Esophagus mucosa (tissue), 1 donor: ENCODE results near the gene KCNQ1. TPM values are rescaled to one million over a fixed set of nuclear protein-coding genes. Genes with fewer than 3 reads are reported as not detected.

Experiments
- ATAC-seq: fragments of 200-7000 bp; cut with Tn5 transposase; one replicate; pipeline ENCODE4 v1.9.1; 2020
- total RNA-seq: library from RNA; stranded (reverse); gene quantifications from one replicate; pipeline ENCODE4 v1.2.4, GENCODE V29; 2023
- donor health status: DM: yes; HTN: yes; CAD: no.

The KCNQ1 gene
- total RNA-seq, 1 donor from 2014 or later, result 1.6 TPM

DNA sequence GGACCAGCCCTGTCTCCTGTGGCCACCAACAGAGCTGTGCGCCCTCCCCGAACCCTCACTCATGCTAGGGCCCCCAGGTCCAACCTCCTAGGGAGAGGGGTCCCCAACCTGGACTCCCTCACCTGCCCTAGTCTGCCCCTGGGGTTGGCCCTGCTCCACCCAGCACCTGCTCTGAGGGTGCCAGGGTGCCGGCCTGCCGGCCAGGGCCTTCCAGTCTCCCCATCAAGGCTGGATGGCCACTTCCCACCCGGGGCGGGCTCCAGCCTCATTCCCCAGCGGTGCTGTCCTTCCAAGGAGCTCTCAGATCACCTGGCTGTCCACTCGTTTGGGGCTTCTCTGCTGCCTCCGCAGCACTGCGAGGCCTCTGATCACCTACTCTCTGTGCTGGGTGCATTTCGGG, 401.7 kb downstream of the KCNQ1 start:
- no peak for ATAC-seq

DNA sequence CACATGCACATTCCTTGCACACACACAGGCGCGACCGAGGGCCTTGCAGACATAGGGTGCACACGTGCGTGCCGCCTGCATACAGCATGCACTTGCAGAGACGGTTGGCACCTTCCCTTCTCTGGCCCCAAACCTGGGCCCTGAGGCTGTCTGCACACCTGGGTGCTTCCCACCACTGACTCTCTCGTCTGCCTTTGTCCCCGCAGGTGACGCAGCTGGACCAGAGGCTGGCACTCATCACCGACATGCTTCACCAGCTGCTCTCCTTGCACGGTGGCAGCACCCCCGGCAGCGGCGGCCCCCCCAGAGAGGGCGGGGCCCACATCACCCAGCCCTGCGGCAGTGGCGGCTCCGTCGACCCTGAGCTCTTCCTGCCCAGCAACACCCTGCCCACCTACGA, 402.8 kb downstream of the KCNQ1 start:
- ATAC-seq, result no peak

GRCh38 chr11:2848497-2848896, 403.7 kb downstream of the KCNQ1 start:
- no peak for ATAC-seq

DNA sequence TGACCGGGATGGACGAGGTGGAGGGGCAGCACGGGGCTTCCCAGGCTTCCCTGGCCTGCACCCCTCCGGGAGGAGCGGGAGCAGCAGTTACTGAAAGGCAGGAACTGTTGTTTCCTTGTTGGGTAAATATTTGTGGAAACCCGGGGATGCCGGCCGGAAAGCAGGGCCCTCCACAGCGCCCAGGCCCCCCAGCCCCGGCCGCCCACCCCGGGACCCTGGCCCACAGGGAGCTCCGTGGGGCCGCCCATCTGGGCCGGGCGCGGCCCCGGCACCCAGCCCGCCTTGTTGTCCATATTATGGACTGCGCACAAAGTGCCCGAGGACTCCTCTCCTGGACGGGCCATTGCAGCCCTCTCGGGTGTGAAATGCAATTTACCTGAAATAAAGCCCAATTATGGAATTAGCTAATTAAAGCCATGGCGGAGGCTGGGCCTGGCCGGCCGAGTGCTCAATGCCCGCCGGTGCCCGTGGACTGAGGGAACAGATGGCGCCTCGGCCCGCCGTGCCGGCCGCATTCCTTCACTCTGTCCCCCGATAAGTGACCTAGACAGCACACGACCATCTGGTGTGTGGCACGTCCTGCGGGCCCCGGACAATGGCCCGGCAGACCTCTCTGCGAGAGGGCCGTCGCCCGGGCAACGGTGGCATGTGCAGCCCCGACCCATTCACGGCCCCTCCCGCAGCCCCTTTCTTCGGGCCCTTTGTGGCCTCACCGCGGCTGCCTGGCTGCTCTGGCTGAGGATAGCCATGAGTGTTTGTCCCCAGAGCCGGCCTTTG, 405.4 kb downstream of the KCNQ1 start:
- ATAC-seq, result no peak

- ATAC-seq, result no peak
Measured at GRCh38 chr11:2853401-2853800, 408.6 kb downstream of the KCNQ1 start.

- no peak for ATAC-seq
Measured at GRCh38 chr11:2853997-2854560, 409.3 kb downstream of the KCNQ1 start.

- no peak for ATAC-seq
Measured at GRCh38 chr11:2855162-2855561, 410.4 kb downstream of the KCNQ1 start.

- no peak for ATAC-seq
Measured at GRCh38 chr11:2857276-2857675, 412.5 kb downstream of the KCNQ1 start.

DNA sequence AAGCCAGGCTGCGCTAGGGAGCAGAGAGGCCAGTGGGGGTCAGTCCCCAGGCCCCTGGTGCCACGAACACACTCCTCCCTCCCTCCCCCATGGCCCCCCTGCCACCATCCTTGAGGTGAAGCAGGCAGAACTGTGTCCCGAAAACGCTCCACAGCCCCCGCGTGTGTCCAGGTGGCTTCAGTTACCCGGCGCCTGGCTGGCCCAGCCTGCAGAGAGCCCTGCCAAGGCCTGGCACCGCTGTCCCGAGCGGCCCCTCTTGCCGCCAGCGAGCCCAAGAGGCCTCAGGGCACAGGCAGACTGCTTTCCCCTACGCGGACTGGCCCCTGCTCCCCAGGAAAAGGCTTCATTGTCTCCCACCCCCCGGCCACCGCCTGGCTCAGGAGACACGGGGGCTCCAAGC, 413.1 kb downstream of the KCNQ1 start:
- no peak for ATAC-seq

DNA sequence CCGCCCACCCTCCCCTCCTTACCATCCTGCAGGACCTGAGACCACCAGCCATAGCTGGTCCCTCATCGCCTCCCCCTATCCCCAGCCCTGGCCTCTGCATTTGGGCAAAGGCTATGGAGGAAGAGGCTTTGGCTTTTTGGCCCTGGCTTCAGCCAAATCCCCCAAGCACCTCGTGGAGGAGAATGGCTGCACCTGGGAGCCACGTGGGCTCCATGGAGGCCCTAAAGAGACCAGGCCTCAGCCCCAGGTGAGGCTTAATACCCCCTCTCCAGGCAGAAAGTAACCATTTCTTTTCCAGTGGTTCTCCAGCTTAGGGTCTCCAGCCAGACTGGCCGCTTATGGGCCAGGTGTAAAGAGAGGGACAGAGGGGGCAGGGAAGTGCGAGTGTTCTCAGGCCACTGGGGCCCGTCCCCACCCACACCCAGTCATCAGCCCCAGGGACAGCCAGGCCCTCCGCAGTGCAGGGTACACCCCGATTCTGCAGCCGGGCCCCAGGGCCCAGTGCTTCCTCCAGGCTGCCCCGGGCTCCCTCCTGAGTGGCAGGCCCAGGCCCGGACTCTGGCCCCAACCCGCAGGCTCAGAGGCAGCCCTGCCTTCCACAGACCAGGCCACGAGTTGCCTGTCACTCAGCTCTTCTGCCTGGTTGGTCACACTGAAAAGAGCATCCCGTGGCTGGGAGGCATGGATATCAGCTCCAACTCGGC, 414.3 kb downstream of the KCNQ1 start:
- ATAC-seq, result no peak

DNA sequence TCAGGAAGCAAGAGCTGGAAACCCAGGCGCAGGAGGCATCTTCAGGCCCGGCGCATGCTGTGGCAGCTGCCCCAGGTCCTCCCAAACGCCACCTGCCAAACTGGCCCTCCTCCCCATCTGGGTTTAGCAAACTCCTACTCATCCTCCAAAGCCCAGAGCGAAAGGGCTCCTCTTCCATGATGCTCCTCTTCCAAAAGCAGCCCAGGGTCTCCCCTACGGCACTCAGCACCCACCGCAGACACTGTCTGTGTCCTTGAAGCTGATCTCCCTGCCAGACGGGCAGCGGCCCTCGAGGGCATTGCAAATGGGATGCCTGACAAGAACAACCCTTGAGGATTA, 414.9 kb downstream of the KCNQ1 start:
- ATAC-seq, result no peak

GRCh38 chr11:2860636-2861035, 415.8 kb downstream of the KCNQ1 start:
- ATAC-seq, result no peak

DNA sequence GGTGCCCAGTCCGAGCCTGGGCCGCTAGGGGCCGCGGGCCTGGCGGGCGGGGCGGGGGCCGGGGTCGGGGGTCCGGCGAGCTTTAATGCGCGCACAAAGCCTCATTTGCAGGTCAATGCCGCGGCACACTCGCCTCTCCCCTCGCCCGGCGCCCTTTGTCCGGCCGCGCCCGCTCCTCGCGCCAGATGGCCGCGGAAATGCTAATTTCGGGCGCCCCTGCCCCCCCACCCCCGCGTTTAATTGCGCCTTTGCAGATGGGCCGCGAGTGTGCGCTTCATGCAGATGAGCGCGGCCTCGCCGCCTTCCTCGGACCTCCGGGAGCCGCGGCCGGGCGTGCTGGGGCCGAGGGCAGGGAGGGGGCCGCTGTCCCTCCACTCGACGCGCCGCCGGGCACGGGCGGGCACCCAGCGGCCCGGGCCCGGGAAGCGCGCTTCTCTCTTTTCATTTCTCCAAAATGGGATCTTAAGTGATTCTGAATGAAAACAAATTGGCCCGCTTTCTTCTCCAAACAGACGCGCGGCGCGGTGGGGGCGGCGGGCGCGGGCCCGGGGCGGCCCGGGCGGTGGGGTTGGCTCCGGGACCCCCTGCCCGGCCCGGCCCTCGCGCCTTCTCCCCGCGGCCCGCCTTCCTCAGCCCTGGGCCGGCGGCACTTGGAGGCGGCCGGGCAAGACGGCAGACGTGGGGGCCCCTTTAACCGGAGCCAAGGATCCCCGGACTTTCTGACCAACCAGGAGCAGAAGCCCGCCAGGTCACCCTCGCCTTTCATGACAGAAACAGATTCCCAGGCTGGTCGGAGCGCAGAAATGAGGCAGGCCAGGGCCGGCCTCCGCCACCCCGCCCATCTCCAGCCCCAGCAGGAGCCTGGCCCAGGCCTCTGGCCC, 417.8 kb downstream of the KCNQ1 start:
- ATAC-seq, result no peak

- ATAC-seq, result no peak
Measured at GRCh38 chr11:2863276-2863618, 418.4 kb downstream of the KCNQ1 start.

DNA sequence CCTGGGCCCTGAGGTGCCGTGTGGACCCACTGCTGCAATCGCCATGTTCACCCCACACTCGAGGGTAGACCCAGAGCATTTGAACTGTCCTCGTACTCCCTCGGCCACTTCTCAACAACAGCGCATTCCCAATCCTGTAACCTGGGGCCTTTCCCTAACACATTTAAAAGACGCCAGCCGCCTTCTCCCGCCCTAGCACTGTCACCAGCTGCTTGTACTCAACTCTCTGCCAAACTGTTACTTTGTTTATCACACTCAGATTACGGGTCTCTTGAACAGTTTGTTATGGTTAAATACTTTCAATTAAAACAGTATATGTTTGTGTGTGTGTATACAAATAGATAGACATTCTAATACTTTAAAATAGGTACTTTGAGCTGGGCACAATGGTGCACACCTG, 420.1 kb downstream of the KCNQ1 start:
- no peak for ATAC-seq

DNA sequence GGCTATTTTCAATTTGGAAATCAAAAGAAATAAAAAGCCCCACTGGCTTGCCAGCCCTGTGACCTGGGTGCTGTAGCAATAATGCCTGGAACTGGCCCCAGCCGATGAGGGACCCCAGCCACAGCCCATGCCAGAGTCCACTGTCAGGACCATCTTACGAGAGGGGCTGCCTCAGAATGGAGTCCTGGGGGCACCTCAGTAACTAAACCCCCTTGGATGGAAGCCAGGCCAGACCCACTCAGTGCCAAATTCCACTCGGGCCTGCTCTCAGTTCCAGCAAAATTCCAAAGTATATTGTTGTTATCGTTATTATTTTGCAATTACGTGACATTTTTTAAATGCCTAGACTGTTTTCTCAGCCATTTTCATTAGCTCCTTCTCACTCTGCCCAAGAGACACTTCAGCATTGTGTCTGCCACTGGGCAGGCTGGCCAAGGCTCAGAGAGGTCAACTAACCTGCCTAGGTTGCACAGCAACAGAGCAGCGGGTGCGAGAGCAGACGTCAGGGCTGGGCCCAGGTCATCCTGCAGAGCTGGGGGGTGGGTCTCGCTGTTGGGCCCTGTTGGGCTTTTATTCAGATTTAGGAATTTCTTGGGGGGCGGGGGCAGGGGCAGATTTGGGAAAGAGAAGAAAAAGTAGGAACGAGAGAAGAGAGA, 421.2 kb downstream of the KCNQ1 start:
- no peak for ATAC-seq

GRCh38 chr11:2867142-2867541, 422.3 kb downstream of the KCNQ1 start:
- ATAC-seq, result no peak

- no peak for ATAC-seq
Measured at GRCh38 chr11:2867722-2868505, 423.1 kb downstream of the KCNQ1 start.

GRCh38 chr11:2868506-2869133, 423.8 kb downstream of the KCNQ1 start:
- ATAC-seq, result no peak

DNA sequence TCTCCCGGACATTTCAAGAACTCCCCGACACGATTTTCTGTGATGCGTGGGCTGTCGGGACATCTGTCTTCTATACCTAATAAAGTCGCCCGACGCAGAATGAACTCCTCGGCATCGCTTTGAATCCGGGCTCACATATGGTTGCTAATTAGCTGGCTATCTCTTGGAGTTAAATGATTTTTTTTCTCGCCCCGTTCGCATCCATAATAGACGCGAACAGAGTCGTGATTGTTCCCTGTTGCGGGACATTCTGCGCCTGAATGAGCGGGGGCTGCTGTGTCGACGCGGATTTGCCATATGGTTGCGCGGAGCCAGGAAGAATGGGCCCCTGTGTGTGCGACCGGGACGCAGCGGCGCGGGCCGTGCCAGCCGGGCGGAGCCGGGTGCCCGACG, 424.3 kb downstream of the KCNQ1 start:
- ATAC-seq, result no peak
